ENCODE data around the gene MAML3.

Gene MAML3

DNA sequence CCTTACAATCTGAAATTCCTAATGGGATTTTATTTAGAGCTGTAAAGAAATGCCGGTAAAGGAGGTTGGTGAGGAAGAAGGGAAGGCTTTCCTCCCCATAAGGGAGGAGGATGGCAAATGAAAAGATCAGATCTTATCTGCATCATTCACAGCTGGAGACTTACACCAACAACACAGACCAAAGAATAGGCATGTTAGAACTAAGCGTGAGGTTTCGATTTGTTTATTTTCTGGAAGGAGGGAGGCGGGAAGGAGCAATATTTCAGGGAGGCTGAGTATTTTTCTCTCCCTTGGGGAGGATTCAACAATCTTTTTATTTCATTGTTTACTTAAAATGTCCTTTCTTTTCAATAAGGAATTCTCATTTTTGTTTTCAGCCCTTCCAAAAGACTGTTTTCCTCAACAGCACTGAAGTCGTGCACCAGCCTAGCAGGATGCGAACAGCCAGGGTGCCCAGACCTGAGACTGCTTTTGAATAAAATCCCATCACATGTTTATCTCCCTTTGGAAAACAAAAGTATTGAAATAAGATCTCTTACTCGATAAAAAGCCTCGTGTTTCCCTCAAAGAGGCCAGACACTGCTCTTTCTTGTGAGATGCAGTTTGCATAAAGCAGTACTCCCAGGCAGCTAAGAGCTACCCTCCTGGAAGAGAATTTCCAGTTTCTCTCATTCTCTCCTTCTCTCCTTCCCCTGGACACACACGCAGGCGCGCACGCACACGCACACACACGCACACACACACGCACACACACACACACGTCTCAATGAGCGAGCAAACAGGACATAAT is 252.3 kb downstream of the MAML3 start:
- no peak for DNase-seq (ENCODE audit: low read depth, low spot score)

DNA sequence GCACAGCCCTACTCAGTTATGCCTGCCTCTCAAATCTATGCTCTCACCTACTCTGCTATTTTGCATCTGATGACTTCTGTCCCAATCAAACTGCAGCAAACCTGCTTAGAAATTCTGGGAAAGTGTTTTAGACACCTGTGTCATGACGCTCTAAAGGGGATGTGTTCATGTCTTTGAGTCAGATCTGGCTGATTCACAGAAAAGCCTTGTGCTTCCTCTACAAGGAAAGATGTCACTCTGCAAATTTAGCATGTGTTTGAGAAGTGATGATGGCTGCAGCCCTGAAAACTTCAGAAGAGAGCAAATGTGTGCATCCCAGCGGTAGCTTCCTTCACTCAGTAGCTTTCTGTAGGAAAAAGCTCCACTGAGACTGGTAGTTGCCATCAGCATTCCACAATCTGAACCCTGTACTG is 253.0 kb downstream of the MAML3 start:
- no peak for DNase-seq (ENCODE audit: low read depth, low spot score)

DNA sequence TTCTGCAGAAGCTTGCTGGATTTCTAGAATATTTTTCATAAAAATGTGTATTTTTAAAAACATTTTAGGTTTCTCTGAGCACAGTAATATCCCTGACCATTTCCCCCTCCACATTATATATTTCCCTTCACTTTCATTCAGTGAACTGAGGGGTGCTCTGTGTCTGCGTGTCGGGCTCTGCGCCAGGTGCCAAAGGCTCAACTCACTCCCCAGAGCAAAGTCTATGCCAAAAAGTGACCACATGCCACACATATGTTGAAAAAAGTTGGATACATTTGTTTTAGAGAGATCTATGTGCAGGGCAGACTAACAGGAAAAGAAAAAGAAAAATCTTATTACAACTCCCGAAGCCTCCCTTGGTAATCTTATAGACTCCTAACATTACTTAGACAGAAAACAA is 254.6 kb downstream of the MAML3 start:
- DNase-seq (ENCODE audit: low read depth, low spot score) = no peak

DNA sequence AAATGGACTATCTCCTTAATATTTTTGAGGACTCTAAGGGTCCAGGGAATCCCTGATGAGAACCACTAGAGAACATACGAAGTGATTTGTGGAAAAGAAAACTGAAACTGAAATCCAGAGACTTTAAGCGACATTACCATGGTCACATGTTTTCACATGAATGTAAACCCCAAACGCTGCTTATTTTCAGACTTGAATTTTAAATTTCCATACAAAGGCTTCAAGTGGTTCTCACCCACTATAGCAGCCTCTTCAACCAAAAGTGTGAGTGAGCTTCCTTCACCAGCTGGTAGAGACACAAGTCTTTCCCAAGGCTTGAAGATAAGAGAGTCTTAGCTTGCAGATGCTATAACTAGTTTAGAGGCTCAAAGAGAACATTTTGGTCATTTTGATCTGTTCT is 255.7 kb downstream of the MAML3 start:
- DNase-seq (ENCODE audit: low read depth, low spot score) = no peak

DNA sequence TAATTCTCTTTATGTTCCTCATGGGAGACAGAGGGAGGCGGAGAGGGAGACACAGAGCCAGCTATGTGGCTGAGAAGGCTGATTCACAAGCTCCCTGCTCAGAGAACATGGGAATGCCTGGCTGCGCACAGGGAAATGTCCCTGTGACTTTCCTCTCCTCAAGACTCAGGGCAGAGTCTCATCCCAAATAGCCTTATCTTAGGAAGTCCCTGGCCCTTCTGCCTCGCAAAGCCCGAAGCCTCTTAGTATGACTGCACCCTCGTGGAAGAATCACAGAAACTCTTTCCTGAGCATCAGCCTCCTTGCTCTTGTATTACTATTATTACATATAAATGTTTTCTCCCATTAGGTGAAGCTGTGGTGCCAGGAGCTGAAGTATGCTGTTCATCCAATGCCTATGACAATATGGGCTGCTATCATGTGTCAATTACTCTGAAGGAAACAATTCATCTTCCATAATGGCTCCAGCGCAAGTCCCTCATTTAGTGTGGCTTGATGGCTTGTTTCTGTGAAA is 257.8 kb downstream of the MAML3 start:
- no peak for DNase-seq (ENCODE audit: low read depth, low spot score)

DNA sequence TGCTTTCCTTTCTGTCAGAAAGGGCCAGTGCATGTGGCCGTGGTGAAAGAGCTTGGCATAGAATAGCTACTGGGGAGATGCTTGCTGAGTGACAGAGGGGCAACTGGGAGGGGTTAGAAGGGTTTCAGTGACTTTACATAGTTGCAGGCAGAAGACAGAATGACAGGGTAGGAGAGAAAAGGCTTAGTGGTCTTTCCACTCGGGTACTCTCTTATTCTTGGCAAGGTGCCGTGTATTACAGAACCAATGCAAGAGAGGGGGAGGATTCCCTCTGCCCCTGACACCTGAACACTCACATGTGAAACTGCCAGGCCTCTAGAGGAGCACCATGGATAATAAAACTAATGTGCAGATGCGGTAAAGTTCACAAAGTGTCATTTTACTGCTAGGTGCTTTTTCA is 260.2 kb downstream of the MAML3 start:
- no peak for DNase-seq (ENCODE audit: low read depth, low spot score)

DNA sequence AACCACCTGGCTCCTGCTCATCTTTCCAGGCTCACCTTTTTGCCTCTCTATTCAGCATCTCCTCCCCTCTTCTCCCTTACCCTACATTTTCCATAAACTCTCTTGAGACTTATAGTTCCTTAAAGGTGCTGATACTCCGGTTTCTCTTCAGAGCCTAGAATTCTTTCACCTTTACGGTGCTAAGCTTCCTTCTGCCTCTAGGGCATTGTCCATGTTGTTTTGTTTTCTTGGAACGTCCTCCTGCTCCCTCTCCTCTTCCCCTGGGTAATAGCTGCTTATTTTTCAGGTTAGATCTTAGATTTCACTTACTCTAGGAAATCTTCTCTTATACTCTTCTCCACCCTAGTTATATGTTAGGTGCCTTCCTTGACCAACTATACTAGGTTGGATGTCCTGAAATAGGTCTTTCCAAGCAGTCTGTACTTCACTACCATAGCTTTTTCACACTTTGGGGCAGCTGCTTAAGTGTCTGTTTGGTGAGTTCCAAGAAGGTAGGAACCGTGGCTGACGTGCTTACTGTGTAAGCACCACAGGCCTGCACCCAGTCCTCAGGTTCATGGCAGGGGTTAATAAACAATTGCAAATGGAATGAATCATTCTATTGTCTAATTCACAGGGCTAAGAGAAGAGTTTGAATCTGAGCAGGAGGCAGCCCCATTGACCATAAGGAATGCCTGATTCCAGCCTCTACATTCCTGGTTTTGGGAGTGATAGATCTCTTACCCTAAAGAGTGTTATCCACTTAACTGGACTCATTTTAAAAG is 260.8 kb downstream of the MAML3 start:
- DNase-seq (ENCODE audit: low read depth, low spot score) = no peak

DNA sequence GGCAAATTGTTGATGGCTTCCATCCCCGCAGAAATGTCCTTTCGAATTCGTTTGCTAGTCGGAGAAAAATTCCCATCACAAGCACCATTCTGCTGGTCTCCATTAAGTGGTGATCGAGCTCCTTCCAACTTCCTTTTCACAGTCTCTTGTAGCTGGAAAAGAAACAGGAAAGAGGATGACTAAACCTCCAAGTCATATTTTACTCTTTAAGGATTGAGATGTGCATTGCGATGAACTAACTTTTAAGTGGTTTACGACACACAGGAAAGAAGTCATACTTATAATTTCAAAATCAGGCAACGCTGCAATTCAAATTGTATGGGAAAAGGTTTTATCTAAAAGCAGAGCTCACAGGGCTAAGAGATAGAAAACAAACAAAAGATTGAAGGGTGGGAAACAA is 263.2 kb downstream of the MAML3 start:
- DNase-seq (ENCODE audit: low read depth, low spot score) = no peak

DNA sequence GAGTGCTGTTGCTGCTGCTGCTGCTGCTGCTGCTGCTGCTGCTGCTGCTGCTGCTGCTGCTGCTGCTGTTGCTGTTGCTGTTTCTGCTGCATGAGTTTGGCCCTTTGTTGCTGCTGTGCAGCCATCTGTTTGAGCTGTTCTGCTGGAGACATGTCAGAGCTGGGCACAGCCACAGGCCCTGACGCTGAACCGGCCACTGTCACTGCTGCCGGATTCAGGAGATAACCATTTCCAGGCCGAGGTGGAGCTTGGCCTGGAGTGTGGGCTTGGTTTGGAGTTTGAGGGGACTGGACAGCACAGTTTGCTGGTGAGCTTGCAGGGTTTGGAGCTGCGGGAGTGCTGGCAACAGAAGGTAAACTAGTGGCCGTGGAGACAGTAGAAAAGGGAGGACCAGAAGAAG is 264.1 kb downstream of the MAML3 start:
- no peak for DNase-seq (ENCODE audit: low read depth, low spot score)

DNA sequence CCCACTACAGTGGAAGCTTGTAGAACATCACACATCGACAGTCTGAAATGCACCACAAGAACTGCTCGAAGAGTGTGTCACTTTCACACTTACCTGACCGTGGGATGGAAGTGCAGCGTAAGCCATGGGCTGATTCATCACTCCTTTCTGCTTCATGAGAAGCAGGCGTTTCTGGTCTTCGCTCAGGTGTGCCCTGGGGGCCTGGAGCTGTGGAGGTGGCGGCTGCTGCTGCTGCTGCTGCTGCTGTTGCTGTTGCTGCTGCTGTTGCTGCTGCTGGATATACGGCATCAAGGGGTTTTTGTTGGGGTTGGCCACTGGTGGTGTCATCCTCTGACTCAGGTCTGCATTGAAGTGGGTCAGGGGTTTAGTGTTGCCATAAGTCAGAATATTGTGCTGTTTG is 264.7 kb downstream of the MAML3 start:
- no peak for DNase-seq (ENCODE audit: low read depth, low spot score)

DNA sequence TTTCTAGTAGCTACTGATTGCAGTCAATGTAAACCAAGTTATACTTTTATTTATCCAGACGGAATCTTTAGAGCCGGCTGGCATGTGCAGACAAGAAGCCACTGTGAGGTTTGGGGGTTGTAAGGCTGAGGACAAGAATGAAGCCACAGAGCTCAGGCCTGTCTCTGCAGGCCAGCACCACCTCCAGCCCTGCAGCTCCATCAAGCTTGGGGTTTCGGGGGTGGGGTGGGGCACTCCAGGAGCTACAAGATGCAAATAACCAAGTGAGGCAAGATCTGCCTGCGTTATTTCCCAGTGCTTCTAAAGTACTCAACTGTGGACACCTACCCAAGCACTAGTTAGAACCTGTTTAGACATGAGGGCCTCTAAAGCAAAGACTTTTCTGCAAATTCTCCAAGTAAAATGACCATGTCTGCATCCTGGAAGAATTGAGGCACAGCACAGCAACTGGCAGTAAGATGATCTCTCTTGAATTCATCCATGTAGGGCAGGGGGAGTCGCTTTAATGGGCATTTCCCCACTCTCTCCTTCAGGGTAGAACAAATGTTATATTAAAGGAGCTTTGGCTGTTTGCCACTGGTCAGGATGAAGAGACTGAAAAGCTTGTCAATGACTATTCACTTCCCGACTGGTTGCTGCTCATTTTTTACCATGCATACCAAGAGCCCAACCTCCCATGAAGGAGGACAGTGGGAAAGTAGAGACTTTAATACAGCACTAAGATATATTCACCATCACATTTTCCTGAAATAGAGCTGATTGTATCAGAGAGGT is 265.8 kb downstream of the MAML3 start:
- no peak for DNase-seq (ENCODE audit: low read depth, low spot score)

DNA sequence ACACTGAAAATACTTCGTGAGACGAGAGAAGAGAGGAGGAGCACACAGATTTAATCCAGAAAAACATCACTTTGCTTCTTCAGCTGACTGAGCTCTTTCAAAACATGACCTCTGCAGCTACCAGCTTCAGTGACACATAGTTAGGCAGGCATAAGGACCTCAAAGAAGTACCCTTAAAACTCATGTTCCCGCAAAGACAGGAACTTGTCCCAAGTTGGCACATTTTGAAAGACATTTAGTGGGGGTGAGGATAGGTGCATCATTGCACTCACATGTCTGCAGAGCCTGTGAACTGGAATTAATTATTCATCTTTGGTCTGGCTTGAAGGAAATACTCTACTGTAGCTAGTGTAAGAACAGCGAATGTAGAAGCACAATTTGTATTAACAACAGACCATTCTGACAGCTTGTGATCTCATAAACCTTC is 266.6 kb downstream of the MAML3 start:
- no peak for DNase-seq (ENCODE audit: low read depth, low spot score)

DNA sequence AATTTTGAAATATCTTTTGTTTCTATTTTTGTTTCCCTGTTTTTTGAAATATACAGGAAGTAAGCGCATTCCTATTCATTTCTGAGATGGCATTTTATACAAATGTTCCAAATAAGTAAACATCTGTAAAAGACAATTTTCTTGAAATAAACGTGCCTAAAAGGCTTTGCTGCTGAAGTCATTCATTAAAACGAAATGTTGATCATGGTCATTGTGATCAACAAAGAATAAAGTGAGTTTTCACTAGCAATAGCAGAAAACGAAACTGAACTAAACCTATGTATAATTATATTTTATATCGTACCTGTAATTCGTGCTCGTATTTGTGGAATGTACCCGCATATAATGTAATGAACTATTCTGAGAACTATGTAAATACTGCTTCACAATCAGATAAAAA is 267.2 kb downstream of the MAML3 start:
- DNase-seq (ENCODE audit: low read depth, low spot score) = no peak

DNA sequence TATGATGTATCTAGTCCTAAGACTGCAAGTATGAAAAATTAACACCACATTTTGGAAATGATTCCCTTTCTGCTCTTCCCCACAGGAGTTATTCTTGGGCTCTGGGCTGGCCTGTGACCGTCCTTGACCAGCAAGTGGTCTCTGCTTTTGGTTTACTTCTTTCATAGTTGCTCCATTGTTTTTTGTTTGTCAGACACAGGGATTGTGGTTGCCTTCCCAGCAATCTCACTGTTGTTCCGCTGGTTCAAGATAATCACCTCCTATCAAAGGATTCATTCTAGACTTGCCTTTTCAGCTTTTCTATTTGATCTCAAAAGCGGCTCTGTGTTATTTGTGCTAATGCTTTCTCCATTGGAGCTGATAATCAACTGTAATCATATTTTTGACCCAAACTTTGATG is 269.5 kb downstream of the MAML3 start:
- DNase-seq (ENCODE audit: low read depth, low spot score) = no peak

DNA sequence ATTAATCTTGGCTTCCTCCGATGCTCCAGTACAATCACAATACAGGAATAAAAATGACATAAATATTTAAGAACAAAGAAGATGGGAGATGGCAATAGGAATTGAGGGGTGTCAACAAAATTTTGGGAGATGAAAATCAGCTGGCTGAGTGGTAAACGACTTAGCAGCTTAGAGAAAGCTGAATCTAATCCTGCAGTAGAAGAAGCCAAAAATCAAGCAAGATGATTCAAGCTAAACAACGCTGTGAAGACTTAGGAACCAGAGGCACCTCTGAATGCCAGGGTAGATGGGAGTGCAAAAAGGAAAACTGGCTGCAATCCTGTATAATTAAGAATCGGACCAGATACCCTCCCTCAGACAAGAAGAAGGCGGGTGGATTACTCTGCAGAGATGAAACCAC is 273.1 kb downstream of the MAML3 start:
- no peak for DNase-seq (ENCODE audit: low read depth, low spot score)

DNA sequence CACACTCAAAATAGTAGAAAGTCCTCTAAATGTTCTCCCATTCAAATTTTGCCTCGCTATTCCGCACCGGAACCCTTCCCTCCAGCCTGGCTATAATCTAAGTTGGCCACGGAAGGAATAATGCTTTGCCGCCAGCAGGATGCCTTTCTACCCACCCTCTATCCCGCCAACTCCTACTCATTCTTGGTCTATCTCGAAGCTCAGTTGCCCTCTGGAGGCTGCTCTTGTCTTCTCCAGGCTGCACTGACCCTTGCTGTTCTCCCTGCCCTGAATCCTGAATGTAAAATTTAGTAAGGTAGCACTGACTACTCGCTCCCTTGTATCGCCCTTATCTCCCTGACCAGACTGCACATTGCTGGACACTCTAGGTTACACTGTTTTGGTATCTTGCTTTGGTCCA is 275.9 kb downstream of the MAML3 start:
- DNase-seq (ENCODE audit: low read depth, low spot score) = no peak

DNA sequence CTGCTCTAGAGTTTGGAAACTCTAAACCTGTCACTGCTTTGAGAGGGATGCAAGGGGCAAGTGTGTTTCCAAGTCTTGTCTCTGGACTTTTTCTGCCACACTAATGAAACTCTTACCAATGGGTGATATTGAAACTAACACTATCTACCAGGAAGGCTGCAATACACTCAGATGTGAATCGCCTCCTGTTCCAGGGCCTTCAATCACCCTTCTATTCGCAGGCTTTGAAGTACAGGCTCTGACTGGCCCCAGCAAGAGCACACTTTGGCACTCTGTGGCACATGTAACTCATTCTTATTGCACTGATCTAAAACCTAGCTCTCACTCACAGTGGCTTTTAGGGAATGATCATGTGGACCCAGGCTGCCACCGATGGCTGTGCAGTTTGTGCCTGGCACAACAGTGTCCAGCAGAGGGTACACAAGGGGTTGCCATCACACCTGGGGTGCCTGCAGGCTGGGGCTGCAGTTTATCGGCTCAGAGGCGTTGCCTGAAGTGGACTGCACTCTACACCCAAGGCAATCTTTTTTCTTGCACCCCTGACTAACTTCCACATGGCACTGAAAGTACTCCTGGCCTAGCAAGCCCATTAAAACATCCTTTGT is 277.5 kb downstream of the MAML3 start:
- DNase-seq (ENCODE audit: low read depth, low spot score) = no peak

DNA sequence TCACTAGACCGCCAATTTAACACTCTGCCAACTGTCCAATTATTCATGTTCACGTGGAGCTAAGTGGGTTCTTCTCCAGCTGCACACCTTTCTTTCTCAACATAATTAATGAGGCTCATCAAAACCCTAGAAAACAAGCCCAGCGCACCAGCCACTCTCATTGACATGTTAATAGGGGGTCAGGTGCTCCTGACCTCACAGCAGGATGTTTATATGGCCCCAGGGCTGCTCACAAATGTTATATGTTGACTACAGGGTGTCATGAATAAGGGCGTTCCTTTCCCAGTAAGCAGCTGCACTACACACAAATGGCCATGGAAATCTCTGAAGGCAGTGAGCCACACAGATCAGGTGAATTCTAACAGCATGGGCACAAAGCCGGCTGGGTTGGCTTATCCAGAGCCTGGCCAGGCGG is 278.6 kb downstream of the MAML3 start:
- no peak for DNase-seq (ENCODE audit: low read depth, low spot score)

DNA sequence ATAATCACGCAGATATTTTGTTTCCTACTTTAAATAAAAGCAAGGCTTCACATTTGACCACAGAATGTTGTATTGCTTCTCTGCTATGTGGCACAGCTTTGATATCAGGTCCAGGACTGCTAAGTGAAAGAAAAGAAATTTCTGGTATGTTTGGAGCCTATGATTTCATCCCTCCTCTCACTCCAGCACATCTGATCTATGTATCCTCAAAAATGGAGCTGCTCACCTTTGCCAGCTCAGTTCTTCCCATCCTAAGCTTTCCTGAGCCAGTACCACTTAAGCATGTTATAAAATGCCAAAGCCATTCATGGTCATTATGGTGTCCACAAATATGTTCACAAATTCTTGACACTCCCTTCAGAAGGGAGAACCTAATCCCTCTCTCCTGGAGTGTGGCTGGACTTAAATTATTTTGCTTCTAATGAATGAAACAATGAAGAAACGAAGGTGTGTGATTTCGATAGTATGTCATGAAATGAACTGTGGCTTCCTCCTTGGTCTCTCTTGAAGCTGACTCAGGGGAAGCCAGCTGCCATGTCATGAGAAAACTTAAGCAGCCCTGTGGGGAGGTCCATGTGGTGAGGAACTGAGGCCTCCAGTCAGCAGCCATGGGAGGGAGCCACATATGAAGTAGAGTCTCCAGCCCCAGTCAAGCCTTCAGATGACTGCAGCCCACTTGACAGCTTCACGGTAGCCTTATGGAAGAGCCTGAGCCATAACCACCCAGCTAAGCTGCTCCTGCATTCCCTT is 280.7 kb downstream of the MAML3 start:
- no peak for DNase-seq (ENCODE audit: low read depth, low spot score)

DNA sequence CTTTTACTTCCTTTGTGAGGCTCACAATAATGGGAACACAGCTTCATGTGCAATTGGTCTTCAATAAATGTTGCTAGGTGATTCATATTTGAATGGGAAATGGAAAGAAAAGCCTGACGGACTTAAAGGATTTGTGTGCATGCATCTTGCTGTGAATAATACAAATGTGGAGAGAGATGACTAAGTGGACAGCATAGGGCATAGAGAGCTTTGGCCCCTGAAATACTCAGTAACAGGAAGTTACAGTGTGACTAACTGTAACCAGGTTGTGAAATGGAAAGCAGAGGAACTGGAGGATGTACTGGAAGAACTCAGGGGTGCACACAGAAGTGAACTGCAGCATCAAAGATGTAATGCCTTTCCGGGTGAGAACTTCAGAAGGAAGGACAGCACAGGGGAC is 281.7 kb downstream of the MAML3 start:
- DNase-seq (ENCODE audit: low read depth, low spot score) = no peak

DNA sequence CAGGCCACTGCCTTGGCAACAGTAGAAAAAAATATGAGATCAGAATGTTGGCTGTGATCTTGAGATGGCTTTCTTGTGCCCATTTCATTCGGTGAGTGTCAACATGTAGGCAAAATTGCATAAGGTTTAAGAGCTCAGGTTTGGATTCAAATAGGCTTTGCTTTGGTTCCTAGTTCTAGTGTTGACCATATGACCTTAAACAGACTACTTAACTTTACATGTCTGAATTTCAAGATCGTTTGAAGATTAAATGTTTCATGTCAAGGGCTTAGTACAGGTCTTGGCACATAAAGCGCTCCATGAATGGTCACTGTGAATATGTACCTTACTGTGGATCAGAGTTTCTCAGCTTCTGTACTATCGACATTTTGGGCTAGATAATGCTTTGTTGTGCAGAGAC is 284.2 kb downstream of the MAML3 start:
- no peak for DNase-seq (ENCODE audit: low read depth, low spot score)

All from activated CD4-positive, CD25-positive, alpha-beta regulatory T cell treated with anti-CD3 and anti-CD28 coated beads, Interleukin-2, amount 50 U/mL, for 16 hours (primary cell).